Uterus (tissue), 4 donors: Measurements from ENCODE around the gene DNMBP. TPM values are rescaled to one million over a fixed set of nuclear protein-coding genes. Genes with fewer than 3 reads are reported as not detected.

Experiments
- DNase-seq, 2 donors: peaks; one replicate each; pipeline ENCODE4 v3.0.0-alpha.2; 2019 to 2020
- H3K27ac ChIP-seq, 2 donors: fragments of 200-600 bp; sonication (generic); 1 replicate in 1 of 2; 2 replicates in 1 of 2; pipeline ENCODE4 v1.5.1; 2016 to 2018
- H3K27me3 ChIP-seq, 2 donors: fragments of 200-600 bp; sonication (generic); one replicate each; pipeline ENCODE4 v1.5.1; 2018 to 2019; ENCODE audit warnings: control low read depth in 1 of 2
- H3K36me3 ChIP-seq, 2 donors: fragments of 200-600 bp; sonication (generic); one replicate each; pipeline ENCODE4 v1.5.1; 2019; ENCODE audit warnings: control low read depth in 1 of 2
- H3K4me1 ChIP-seq, 2 donors: fragments of 200-600 bp; sonication (generic); one replicate each; pipeline ENCODE4 v1.5.1; 2018 to 2019; ENCODE audit warnings: control low read depth in 1 of 2
- H3K4me3 ChIP-seq, 2 donors: fragments of 200-600 bp; sonication (generic); 1 replicate in 1 of 2; 2 replicates in 1 of 2; pipeline ENCODE4 v1.5.1; 2018 to 2019; ENCODE audit warnings: mild to moderate bottlenecking in 1 of 2
- H3K9me3 ChIP-seq, 2 donors: fragments of 200-600 bp; sonication (generic); one replicate each; pipeline ENCODE4 v1.5.1; 2019; ENCODE audit warnings: control low read depth in 1 of 2
- CTCF ChIP-seq, 4 experiments: fragments of 200-600 bp in 2 of 4; fragments of 450-650 bp in 2 of 4; sonication (generic) in 2 of 4; IDR thresholded peaks; one replicate each; pipeline ENCODE4 v1.5.1; 2016 to 2019; ENCODE audit warnings: antibody characterized with exemption in 4 of 4, mild to moderate bottlenecking in 2 of 4, moderate library complexity in 1 of 4
- POLR2A ChIP-seq, 2 donors: fragments of 450-650 bp; IDR thresholded peaks; one replicate each; pipeline ENCODE4 v1.6.1; 2016; ENCODE audit warnings: antibody characterized with exemption in 2 of 2, mild to moderate bottlenecking in 1 of 2, moderate library complexity in 1 of 2
- intact Hi-C: fragments of 100-400 bp; cut with DNase I; formaldehyde crosslinking; loops from one replicate; pipeline ENCODE4 v1.15.1; 2023; ENCODE audit warnings: low total_unique reads
- total RNA-seq, 4 donors: library from RNA; depleted of rRNA in 3 of 4; stranded (reverse); fragments of >200 nt in 3 of 4; gene quantifications; one replicate each; pipeline versions ENCODE4 v1.1.0 to v1.2.4, GENCODE V29; 2014 to 2023
- donor health status: DM: yes; HTN: yes; CAD: no.

The DNMBP gene
- total RNA-seq, 4 donors from 2014 or later = 5.9 to 34.9 (median 22.4) TPM

- no peaks in the 10 kb centered on the region for H3K27me3 ChIP-seq
- no peak for DNase-seq
- no peaks in the 10 kb centered on the region for H3K36me3 ChIP-seq
- no peak for TF ChIP-seq POLR2A (IDR thresholded peaks at IDR 0.05)
- no peak for TF ChIP-seq CTCF (IDR thresholded peaks at IDR 0.05)
- H3K9me3 ChIP-seq = no peaks in the 10 kb centered on the region
- peak overlapping the region; percentile 29 to 86 for H3K27ac ChIP-seq
- peaks cover 0 to 10% of the 10 kb centered on the region in 2 donors for H3K4me1 ChIP-seq
- no peak overlapping the region for H3K4me3 ChIP-seq
- intact Hi-C loops = no loop called here
Measured at GRCh38 chr10:99981581-99982199, 28.1 kb downstream of the DNMBP start.

- no peaks in the 10 kb centered on the region for H3K36me3 ChIP-seq
- peak overlapping the region; percentile 3 to 20 for H3K27ac ChIP-seq
- no peak for TF ChIP-seq POLR2A (IDR thresholded peaks at IDR 0.05)
- no peak for TF ChIP-seq CTCF (IDR thresholded peaks at IDR 0.05)
- peaks cover 0 to 4% of the 10 kb centered on the region in 2 donors for H3K4me1 ChIP-seq
- H3K9me3 ChIP-seq = no peaks in the 10 kb centered on the region
- H3K27me3 ChIP-seq = no peaks in the 10 kb centered on the region
- DNase-seq = no peak
- intact Hi-C loops = no loop called here
- H3K4me3 ChIP-seq = no peak overlapping the region
Measured at GRCh38 chr10:99979066-99979685, 30.6 kb downstream of the DNMBP start.

- DNase-seq = no peak
- intact Hi-C loops = no loop called here
- no peaks in the 10 kb centered on the region for H3K36me3 ChIP-seq
- no peaks in the 10 kb centered on the region for H3K9me3 ChIP-seq
- no peaks in the 10 kb centered on the region for H3K27me3 ChIP-seq
- H3K27ac ChIP-seq = peak overlapping the region; percentile 34 to 76
- H3K4me1 ChIP-seq = no peaks in the 10 kb centered on the region
- TF ChIP-seq POLR2A (IDR thresholded peaks at IDR 0.05) = no peak
- no peak for TF ChIP-seq CTCF (IDR thresholded peaks at IDR 0.05)
- no peak overlapping the region for H3K4me3 ChIP-seq
Measured at GRCh38 chr10:99977916-99978315, 31.8 kb downstream of the DNMBP start.

GRCh38 chr10:99976886-99977665 is 32.7 kb downstream of the DNMBP start:
- no peak overlapping the region for H3K4me3 ChIP-seq
- H3K27ac ChIP-seq = peak overlapping the region; percentile 76 to 78
- no peak for TF ChIP-seq CTCF (IDR thresholded peaks at IDR 0.05)
- TF ChIP-seq POLR2A (IDR thresholded peaks at IDR 0.05) = no peak
- no peaks in the 10 kb centered on the region for H3K9me3 ChIP-seq
- no peaks in the 10 kb centered on the region for H3K27me3 ChIP-seq
- no peaks in the 10 kb centered on the region for H3K4me1 ChIP-seq
- H3K36me3 ChIP-seq = no peaks in the 10 kb centered on the region
- intact Hi-C loops = no loop called here
- no peak for DNase-seq
